Tibial nerve (tissue), 4 donors: ENCODE data around the gene PGBD5.

ENCODE experiments used
- EP300 ChIP-seq, 2 donors: sonication (generic); formaldehyde crosslinking; IDR thresholded peaks; one replicate each; pipeline ENCODE4 v1.6.1; 2017; ENCODE audit warnings: antibody characterized with exemption in 2 of 2, mild to moderate bottlenecking in 1 of 2
- POLR2A ChIP-seq, 2 donors: fragments of 450-650 bp; IDR thresholded peaks; one replicate each; pipeline ENCODE4 v1.6.1; 2017; ENCODE audit warnings: antibody characterized with exemption in 2 of 2, mild to moderate bottlenecking in 2 of 2, moderate library complexity in 2 of 2
- TF ChIP-seq, protein P1 (sequence below), 5 experiments: fragments of 200-600 bp in 3 of 5; fragments of 450-650 bp in 2 of 5; sonication (generic) in 3 of 5; IDR thresholded peaks; one replicate each; pipeline ENCODE4 v1.5.1; 2016 to 2019; ENCODE audit warnings: antibody characterized with exemption in 5 of 5, mild to moderate bottlenecking in 3 of 5, moderate library complexity in 2 of 5

DNA sequence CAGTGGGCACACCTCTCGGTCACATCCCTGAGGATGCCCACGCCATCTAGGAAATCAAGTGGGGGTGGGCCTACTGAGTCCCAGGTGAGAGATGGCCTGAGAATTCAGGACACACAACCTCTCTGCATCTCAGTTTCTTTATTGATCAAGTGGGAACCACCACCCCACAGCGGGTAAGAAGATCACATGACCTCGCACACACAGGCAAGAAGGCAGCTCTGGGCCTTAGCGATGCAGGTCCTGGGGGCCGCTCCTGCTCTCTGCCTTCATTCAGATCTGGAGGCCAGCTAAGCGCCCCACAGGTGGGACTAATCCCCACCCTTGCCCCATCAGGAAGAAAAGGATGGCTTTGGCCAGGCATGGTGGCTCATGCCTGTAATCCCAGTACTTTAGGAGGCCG lies 63.2 kb downstream of the PGBD5 start:
- TF ChIP-seq, protein P1, sequence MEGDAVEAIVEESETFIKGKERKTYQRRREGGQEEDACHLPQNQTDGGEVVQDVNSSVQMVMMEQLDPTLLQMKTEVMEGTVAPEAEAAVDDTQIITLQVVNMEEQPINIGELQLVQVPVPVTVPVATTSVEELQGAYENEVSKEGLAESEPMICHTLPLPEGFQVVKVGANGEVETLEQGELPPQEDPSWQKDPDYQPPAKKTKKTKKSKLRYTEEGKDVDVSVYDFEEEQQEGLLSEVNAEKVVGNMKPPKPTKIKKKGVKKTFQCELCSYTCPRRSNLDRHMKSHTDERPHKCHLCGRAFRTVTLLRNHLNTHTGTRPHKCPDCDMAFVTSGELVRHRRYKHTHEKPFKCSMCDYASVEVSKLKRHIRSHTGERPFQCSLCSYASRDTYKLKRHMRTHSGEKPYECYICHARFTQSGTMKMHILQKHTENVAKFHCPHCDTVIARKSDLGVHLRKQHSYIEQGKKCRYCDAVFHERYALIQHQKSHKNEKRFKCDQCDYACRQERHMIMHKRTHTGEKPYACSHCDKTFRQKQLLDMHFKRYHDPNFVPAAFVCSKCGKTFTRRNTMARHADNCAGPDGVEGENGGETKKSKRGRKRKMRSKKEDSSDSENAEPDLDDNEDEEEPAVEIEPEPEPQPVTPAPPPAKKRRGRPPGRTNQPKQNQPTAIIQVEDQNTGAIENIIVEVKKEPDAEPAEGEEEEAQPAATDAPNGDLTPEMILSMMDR (IDR thresholded peaks at IDR 0.05), result no peak
- no peak for TF ChIP-seq POLR2A (IDR thresholded peaks at IDR 0.05)
- no peak for TF ChIP-seq EP300 (IDR thresholded peaks at IDR 0.05)
